ENCODE data around the gene GSTO1. TPM values are rescaled to one million over a fixed set of nuclear protein-coding genes. Genes with fewer than 3 reads are reported as not detected.

Gene GSTO1
- total RNA-seq, 1 donor from 2014 or later: 131 TPM

- no peak for FAIRE-seq
- TF ChIP-seq CTCF (IDR thresholded peaks at IDR 0.05; ENCODE audit: insufficient read depth, low read depth, low read length): no peak
- TF ChIP-seq EZH2 (IDR thresholded peaks at IDR 0.05; ENCODE audit: insufficient read depth, low read length): no peak
- Histone ChIP-seq H3K36me3 (ENCODE audit: insufficient read depth, low read length) (no peaks in the 10 kb centered on the region), H3K4me2 (ENCODE audit: low read length) (no peak overlapping the region), H3K4me3 (ENCODE audit: insufficient read depth, low read depth, low read length) (no peak overlapping the region), H4K20me1 (ENCODE audit: insufficient read depth, low read length) (no peaks in the 10 kb centered on the region), H3K27me3 (ENCODE audit: insufficient read depth, low read length) (no peaks in the 10 kb centered on the region), H2AFZ (ENCODE audit: low read depth, low read length) (no peak overlapping the region), H3K4me1 (ENCODE audit: insufficient read depth, low read length) (peaks cover 5% of the 10 kb centered on the region), H3K9ac (ENCODE audit: low read length) (no peak overlapping the region), H3K79me2 (ENCODE audit: insufficient read depth, low read length) (peaks cover 12% of the 10 kb centered on the region), H3K9me3 (ENCODE audit: insufficient read depth, low read depth, low read length) (no peaks in the 10 kb centered on the region), H3K27ac (ENCODE audit: low read depth, low read length) (no peak overlapping the region)
- DNase-seq (ENCODE audit: low read depth): no peak
- Mint-ChIP-seq H3K27ac (ENCODE audit: unreplicated experiment) (no peak overlapping the region), H3K27me3 (ENCODE audit: low read depth, unreplicated experiment) (no peaks in the 10 kb centered on the region), H3K9me3 (ENCODE audit: unreplicated experiment) (peaks cover 10% of the 10 kb centered on the region), H3K36me3 (ENCODE audit: low read depth, unreplicated experiment) (peaks cover 5% of the 10 kb centered on the region), H3K4me3 (ENCODE audit: unreplicated experiment) (no peak overlapping the region), H3K4me1 (ENCODE audit: low read depth, unreplicated experiment) (peaks cover 13% of the 10 kb centered on the region)
Observed at GRCh38 chr10:104250371-104250770, 4.3 kb upstream of the GSTO1 start.

GRCh38 chr10:104251443-104251842 is 3.2 kb upstream of the GSTO1 start:
- H3K36me3 ChIP-seq (ENCODE audit: insufficient read depth, low read length): no peaks in the 10 kb centered on the region
- DNase-seq (ENCODE audit: low read depth): no peak
- no peaks in the 10 kb centered on the region for H3K27me3 Mint-ChIP-seq (ENCODE audit: low read depth, unreplicated experiment)
- no peak overlapping the region for H3K4me2 ChIP-seq (ENCODE audit: low read length)
- peaks cover 13% of the 10 kb centered on the region for H3K4me1 ChIP-seq (ENCODE audit: insufficient read depth, low read length)
- no peak overlapping the region for H2AFZ ChIP-seq (ENCODE audit: low read depth, low read length)
- FAIRE-seq: no peak
- peaks cover 8% of the 10 kb centered on the region for H4K20me1 ChIP-seq (ENCODE audit: insufficient read depth, low read length)
- H3K9me3 ChIP-seq (ENCODE audit: insufficient read depth, low read depth, low read length): no peaks in the 10 kb centered on the region
- H3K79me2 ChIP-seq (ENCODE audit: insufficient read depth, low read length): peaks cover 23% of the 10 kb centered on the region
- H3K9ac ChIP-seq (ENCODE audit: low read length): no peak overlapping the region
- H3K4me1 Mint-ChIP-seq (ENCODE audit: low read depth, unreplicated experiment): peaks cover 14% of the 10 kb centered on the region
- no peak overlapping the region for H3K4me3 ChIP-seq (ENCODE audit: insufficient read depth, low read depth, low read length)
- H3K36me3 Mint-ChIP-seq (ENCODE audit: low read depth, unreplicated experiment): peaks cover 5% of the 10 kb centered on the region
- peaks cover 5% of the 10 kb centered on the region for H3K9me3 Mint-ChIP-seq (ENCODE audit: unreplicated experiment)
- no peak overlapping the region for H3K27ac ChIP-seq (ENCODE audit: low read depth, low read length)
- no peak overlapping the region for H3K4me3 Mint-ChIP-seq (ENCODE audit: unreplicated experiment)
- H3K27me3 ChIP-seq (ENCODE audit: insufficient read depth, low read length): no peaks in the 10 kb centered on the region
- no peak for TF ChIP-seq EZH2 (IDR thresholded peaks at IDR 0.05; ENCODE audit: insufficient read depth, low read length)
- no peak for TF ChIP-seq CTCF (IDR thresholded peaks at IDR 0.05; ENCODE audit: insufficient read depth, low read depth, low read length)
- H3K27ac Mint-ChIP-seq (ENCODE audit: unreplicated experiment): no peak overlapping the region

GRCh38 chr10:104252368-104252767 is 2.3 kb upstream of the GSTO1 start:
- no peaks in the 10 kb centered on the region for H3K27me3 Mint-ChIP-seq (ENCODE audit: low read depth, unreplicated experiment)
- H3K36me3 Mint-ChIP-seq (ENCODE audit: low read depth, unreplicated experiment): peaks cover 5% of the 10 kb centered on the region
- Histone ChIP-seq H3K4me1 (ENCODE audit: insufficient read depth, low read length) (peaks cover 18% of the 10 kb centered on the region), H3K4me3 (ENCODE audit: insufficient read depth, low read depth, low read length) (no peak overlapping the region), H2AFZ (ENCODE audit: low read depth, low read length) (no peak overlapping the region), H3K4me2 (ENCODE audit: low read length) (no peak overlapping the region), H3K36me3 (ENCODE audit: insufficient read depth, low read length) (peaks cover under 1% of the 10 kb centered on the region), H3K79me2 (ENCODE audit: insufficient read depth, low read length) (peaks cover 32% of the 10 kb centered on the region), H3K27me3 (ENCODE audit: insufficient read depth, low read length) (no peaks in the 10 kb centered on the region), H3K9ac (ENCODE audit: low read length) (no peak overlapping the region), H3K27ac (ENCODE audit: low read depth, low read length) (no peak overlapping the region), H3K9me3 (ENCODE audit: insufficient read depth, low read depth, low read length) (no peaks in the 10 kb centered on the region), H4K20me1 (ENCODE audit: insufficient read depth, low read length) (peaks cover 16% of the 10 kb centered on the region)
- H3K27ac Mint-ChIP-seq (ENCODE audit: unreplicated experiment): no peak overlapping the region
- peaks cover 17% of the 10 kb centered on the region for H3K4me1 Mint-ChIP-seq (ENCODE audit: low read depth, unreplicated experiment)
- no peak overlapping the region for H3K4me3 Mint-ChIP-seq (ENCODE audit: unreplicated experiment)
- H3K9me3 Mint-ChIP-seq (ENCODE audit: unreplicated experiment): no peaks in the 10 kb centered on the region
- no peak for TF ChIP-seq EZH2 (IDR thresholded peaks at IDR 0.05; ENCODE audit: insufficient read depth, low read length)
- no peak for TF ChIP-seq CTCF (IDR thresholded peaks at IDR 0.05; ENCODE audit: insufficient read depth, low read depth, low read length)
- no peak for DNase-seq (ENCODE audit: low read depth)
- FAIRE-seq: no peak

Data from astrocyte (in vitro differentiated cells and primary cell).